Measurements from ENCODE around the gene PARP11. TPM values are rescaled to one million over a fixed set of nuclear protein-coding genes. Genes with fewer than 3 reads are reported as not detected.

The PARP11 gene
- total RNA-seq, 2 experiments from 2014 or later: 3.8 to 15.7 TPM

- DNase-seq (ENCODE audit: low spot score): no peak
- no peak overlapping the region for H3K4me2 ChIP-seq (ENCODE audit: low read length)
- H2AFZ ChIP-seq (ENCODE audit: low read length): no peak overlapping the region
- no peak for TF ChIP-seq EZH2phosphoT487 (IDR thresholded peaks at IDR 0.05; ENCODE audit: borderline replicate concordance, low read depth, low read length)
- TF ChIP-seq CTCF (conservative IDR thresholded peaks at IDR 0.05; ENCODE audit: low read length): no peak
- no TSS peak for BruUV-seq (replicated peaks)
- no peaks in the 10 kb centered on the region for H3K36me3 ChIP-seq (ENCODE audit: insufficient read depth, low read length)
- intact Hi-C loops (cut with micrococcal nuclease; ENCODE audit: unreplicated experiment): no loop called here
- no peak overlapping the region for H3K27ac ChIP-seq (ENCODE audit: low read depth, low read length, poor library complexity, severe bottlenecking)
- peaks cover 6% of the 10 kb centered on the region for H3K4me1 ChIP-seq (ENCODE audit: insufficient read depth, low read length, poor library complexity, severe bottlenecking)
- H3K4me3 ChIP-seq (ENCODE audit: low read depth, low read length, poor library complexity, severe bottlenecking): no peak overlapping the region
- H3K9me3 ChIP-seq (ENCODE audit: low read length): no peaks in the 10 kb centered on the region
- POLR2A ChIA-PET: interaction anchor here (0.6 to 0.7 kb wide), 2 partner anchors 14 to 58 kb away, joined by 3 read pairs; partner anchors contain the start of gene PARP11
- no peaks in the 10 kb centered on the region for H4K20me1 ChIP-seq (ENCODE audit: insufficient read depth, low read length)
- H3K79me2 ChIP-seq (ENCODE audit: insufficient read depth, low read depth, low read length): no peaks in the 10 kb centered on the region
- CTCF ChIA-PET (ENCODE audit: unreplicated experiment): interaction anchor here (0.6 kb wide), 1 partner anchor 466 kb away, joined by 3 read pairs; no protein-coding TSS in a partner anchor
- no peaks in the 10 kb centered on the region for H3K9me2 ChIP-seq (ENCODE audit: insufficient read depth, low read length)
These were observed 58.0 kb downstream of the PARP11 start for GRCh38 chr12:3815094-3815766.

- ChIA-PET CTCF (ENCODE audit: unreplicated experiment) (no interaction called here), POLR2A (no interaction called here)
- no peak overlapping the region for H3K4me2 ChIP-seq (ENCODE audit: low read length)
- H3K4me3 ChIP-seq (ENCODE audit: low read depth, low read length, poor library complexity, severe bottlenecking): no peak overlapping the region
- BruUV-seq (replicated peaks): no TSS peak
- H3K4me1 ChIP-seq (ENCODE audit: insufficient read depth, low read length, poor library complexity, severe bottlenecking): no peaks in the 10 kb centered on the region
- no peak for TF ChIP-seq CTCF (conservative IDR thresholded peaks at IDR 0.05; ENCODE audit: low read length)
- TF ChIP-seq EZH2phosphoT487 (IDR thresholded peaks at IDR 0.05; ENCODE audit: borderline replicate concordance, low read depth, low read length): no peak
- H3K27ac ChIP-seq (ENCODE audit: low read depth, low read length, poor library complexity, severe bottlenecking): no peak overlapping the region
- H3K9me3 ChIP-seq (ENCODE audit: low read length): no peaks in the 10 kb centered on the region
- no peaks in the 10 kb centered on the region for H3K9me2 ChIP-seq (ENCODE audit: insufficient read depth, low read length)
- H2AFZ ChIP-seq (ENCODE audit: low read length): no peak overlapping the region
- DNase-seq (ENCODE audit: low spot score): no peak
- no peaks in the 10 kb centered on the region for H3K36me3 ChIP-seq (ENCODE audit: insufficient read depth, low read length)
- H4K20me1 ChIP-seq (ENCODE audit: insufficient read depth, low read length): no peaks in the 10 kb centered on the region
- H3K79me2 ChIP-seq (ENCODE audit: insufficient read depth, low read depth, low read length): no peaks in the 10 kb centered on the region
- intact Hi-C loops (cut with micrococcal nuclease; ENCODE audit: unreplicated experiment): no loop called here
These were observed 62.7 kb downstream of the PARP11 start for GRCh38 chr12:3810540-3810939.

GRCh38 chr12:3810016-3810370 is 63.2 kb downstream of the PARP11 start:
- Histone ChIP-seq H3K27ac (ENCODE audit: low read depth, low read length, poor library complexity, severe bottlenecking) (no peak overlapping the region), H3K9me3 (ENCODE audit: low read length) (no peaks in the 10 kb centered on the region), H3K4me1 (ENCODE audit: insufficient read depth, low read length, poor library complexity, severe bottlenecking) (no peaks in the 10 kb centered on the region), H2AFZ (ENCODE audit: low read length) (no peak overlapping the region), H4K20me1 (ENCODE audit: insufficient read depth, low read length) (no peaks in the 10 kb centered on the region), H3K4me3 (ENCODE audit: low read depth, low read length, poor library complexity, severe bottlenecking) (no peak overlapping the region), H3K79me2 (ENCODE audit: insufficient read depth, low read depth, low read length) (no peaks in the 10 kb centered on the region), H3K4me2 (ENCODE audit: low read length) (no peak overlapping the region), H3K36me3 (ENCODE audit: insufficient read depth, low read length) (no peaks in the 10 kb centered on the region), H3K9me2 (ENCODE audit: insufficient read depth, low read length) (no peaks in the 10 kb centered on the region)
- BruUV-seq (replicated peaks): no TSS peak
- DNase-seq (ENCODE audit: low spot score): no peak
- no peak for TF ChIP-seq CTCF (conservative IDR thresholded peaks at IDR 0.05; ENCODE audit: low read length)
- TF ChIP-seq EZH2phosphoT487 (IDR thresholded peaks at IDR 0.05; ENCODE audit: borderline replicate concordance, low read depth, low read length): no peak
- intact Hi-C loops (cut with micrococcal nuclease; ENCODE audit: unreplicated experiment): no loop called here
- ChIA-PET POLR2A (no interaction called here), CTCF (ENCODE audit: unreplicated experiment) (interaction anchor here (1.6 kb wide), 1 partner anchor 510 kb away, joined by 4 read pairs; no protein-coding TSS in a partner anchor)
